ENCODE data around the gene LAMA1. TPM values are rescaled to one million over a fixed set of nuclear protein-coding genes. Genes with fewer than 3 reads are reported as not detected.

The LAMA1 gene
- total RNA-seq, 1 donor from 2014 or later, result 0.65 TPM

DNA sequence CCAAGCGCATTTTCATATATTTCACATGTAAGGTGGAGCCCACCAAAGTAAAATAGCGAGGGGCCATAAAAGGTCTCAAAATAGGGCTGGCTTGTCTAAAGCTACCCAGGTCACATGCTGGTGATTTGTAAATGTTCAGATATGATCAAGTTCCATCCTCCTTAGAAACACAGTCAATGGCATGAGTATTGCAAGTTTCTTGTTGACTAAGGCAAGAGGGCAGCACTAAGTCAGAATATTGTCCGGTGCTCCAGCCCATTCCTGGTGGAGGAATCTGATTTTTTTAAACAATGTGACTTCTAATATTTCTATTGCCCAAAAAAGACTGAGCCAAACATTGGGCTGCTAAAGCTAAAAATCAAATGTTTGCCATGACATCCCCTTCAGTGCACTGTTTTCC, 85.1 kb downstream of the LAMA1 start:
- DNase-seq, result no peak
- ATAC-seq, result no peak
- Histone ChIP-seq H3K36me3 (no peaks in the 10 kb centered on the region), H3K4me3 (no peak overlapping the region), H3K9me3 (no peaks in the 10 kb centered on the region), H3K4me1 (no peaks in the 10 kb centered on the region), H3K27me3 (ENCODE audit: low read depth) (no peaks in the 10 kb centered on the region), H3K27ac (no peak overlapping the region)
- TF ChIP-seq, protein P1, sequence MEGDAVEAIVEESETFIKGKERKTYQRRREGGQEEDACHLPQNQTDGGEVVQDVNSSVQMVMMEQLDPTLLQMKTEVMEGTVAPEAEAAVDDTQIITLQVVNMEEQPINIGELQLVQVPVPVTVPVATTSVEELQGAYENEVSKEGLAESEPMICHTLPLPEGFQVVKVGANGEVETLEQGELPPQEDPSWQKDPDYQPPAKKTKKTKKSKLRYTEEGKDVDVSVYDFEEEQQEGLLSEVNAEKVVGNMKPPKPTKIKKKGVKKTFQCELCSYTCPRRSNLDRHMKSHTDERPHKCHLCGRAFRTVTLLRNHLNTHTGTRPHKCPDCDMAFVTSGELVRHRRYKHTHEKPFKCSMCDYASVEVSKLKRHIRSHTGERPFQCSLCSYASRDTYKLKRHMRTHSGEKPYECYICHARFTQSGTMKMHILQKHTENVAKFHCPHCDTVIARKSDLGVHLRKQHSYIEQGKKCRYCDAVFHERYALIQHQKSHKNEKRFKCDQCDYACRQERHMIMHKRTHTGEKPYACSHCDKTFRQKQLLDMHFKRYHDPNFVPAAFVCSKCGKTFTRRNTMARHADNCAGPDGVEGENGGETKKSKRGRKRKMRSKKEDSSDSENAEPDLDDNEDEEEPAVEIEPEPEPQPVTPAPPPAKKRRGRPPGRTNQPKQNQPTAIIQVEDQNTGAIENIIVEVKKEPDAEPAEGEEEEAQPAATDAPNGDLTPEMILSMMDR (IDR thresholded peaks at IDR 0.05), result no peak
- intact Hi-C loops (cut with DNase I), result no loop called here

DNA sequence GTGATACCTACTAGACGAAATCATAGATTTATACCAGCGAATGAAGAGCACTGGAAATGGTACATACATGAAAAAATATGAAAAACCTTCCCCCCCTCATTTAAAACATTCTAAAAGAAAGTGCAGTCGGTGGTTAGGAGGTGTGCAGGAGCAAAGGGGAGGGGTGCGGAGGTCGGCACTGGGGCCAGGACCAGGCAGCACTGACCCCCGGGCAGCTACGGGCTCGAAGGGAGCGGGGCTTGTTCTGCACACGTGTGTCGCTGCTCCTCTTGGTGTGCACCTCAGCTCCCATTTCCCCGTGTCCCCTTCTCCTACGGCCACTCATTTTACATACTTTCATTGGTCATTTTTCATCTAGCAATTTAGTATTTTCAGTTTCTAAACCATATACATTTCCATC, 89.0 kb downstream of the LAMA1 start:
- Histone ChIP-seq H3K4me1 (no peaks in the 10 kb centered on the region), H3K36me3 (no peaks in the 10 kb centered on the region), H3K27me3 (ENCODE audit: low read depth) (no peaks in the 10 kb centered on the region), H3K4me3 (no peak overlapping the region), H3K9me3 (no peaks in the 10 kb centered on the region), H3K27ac (no peak overlapping the region)
- DNase-seq (no peak), ATAC-seq (no peak)
- TF ChIP-seq, protein P1 (IDR thresholded peaks at IDR 0.05), result no peak
- intact Hi-C loops (cut with DNase I), result no loop called here

DNA sequence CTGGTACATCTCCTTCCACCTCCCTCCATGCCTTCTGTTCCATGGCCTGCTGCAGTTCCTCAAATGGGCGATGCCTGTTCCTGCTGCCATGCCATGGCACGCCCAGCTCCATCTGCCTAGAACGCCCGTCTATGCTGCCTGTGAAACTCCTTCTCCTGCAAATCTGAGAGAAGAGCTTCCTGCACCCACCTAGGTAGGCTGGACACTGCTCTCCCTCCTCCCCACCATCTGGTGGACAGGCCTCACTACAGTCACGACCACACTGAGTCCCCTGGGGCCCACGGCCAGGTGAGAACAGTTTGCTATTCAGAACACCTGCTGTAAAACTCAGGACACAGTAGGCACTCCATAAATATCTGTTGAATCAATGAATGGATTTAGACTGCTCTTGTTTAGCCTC, 92.4 kb downstream of the LAMA1 start:
- Histone ChIP-seq H3K4me1 (no peaks in the 10 kb centered on the region), H3K27me3 (ENCODE audit: low read depth) (no peaks in the 10 kb centered on the region), H3K4me3 (no peak overlapping the region), H3K9me3 (no peaks in the 10 kb centered on the region), H3K27ac (no peak overlapping the region), H3K36me3 (no peaks in the 10 kb centered on the region)
- TF ChIP-seq, protein P1 (IDR thresholded peaks at IDR 0.05), result no peak
- intact Hi-C loops (cut with DNase I), result no loop called here
- no peak for DNase-seq
- no peak for ATAC-seq

DNA sequence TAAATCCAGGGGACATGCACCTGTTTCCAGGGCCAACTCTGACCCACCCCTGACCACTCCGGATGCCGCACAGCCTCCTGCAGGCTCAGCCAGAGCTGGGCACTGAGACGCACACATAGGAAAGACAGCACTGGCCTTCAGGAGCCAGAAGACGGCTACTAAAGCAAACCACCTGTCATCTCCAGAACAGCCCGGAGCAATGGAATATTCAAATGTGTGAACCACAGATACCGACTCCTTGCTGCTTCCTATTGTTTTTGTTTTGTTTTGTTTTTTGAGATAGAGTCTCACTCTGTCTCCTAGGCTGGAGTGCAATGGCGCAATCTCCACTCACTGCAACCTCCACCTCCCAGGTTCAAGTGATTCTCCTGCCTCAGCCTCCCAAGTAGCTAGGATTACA, 94.0 kb downstream of the LAMA1 start:
- intact Hi-C loops (cut with DNase I), result no loop called here
- Histone ChIP-seq H3K4me3 (no peak overlapping the region), H3K36me3 (no peaks in the 10 kb centered on the region), H3K9me3 (no peaks in the 10 kb centered on the region), H3K27me3 (ENCODE audit: low read depth) (no peaks in the 10 kb centered on the region), H3K4me1 (no peaks in the 10 kb centered on the region), H3K27ac (no peak overlapping the region)
- ATAC-seq (no peak), DNase-seq (no peak)
- TF ChIP-seq, protein P1 (IDR thresholded peaks at IDR 0.05), result no peak

DNA sequence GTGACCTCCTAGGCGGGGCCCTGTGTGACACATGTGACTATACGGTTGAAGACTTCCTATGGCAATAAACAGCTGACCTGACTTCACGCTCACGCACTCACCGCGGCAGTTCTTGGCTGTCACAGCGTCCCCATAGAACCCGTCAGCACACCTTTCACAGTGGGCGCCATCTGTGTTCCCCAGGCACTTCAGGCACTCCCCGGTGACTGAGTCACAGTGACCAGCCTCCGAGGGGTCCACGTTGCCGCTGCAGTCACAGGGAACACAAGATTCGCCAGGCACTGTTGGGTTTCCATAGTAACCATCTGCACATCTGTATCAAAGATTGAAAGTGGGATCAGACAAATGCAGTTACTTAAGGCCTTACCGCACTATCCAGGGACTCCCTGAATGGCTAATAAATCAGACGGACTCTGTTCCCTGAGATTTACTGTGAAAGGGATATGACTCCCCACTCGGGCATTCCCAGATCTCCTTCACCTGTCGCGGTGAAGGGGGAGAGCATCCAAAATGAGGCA, 94.5 kb downstream of the LAMA1 start:
- no peak overlapping the region for H3K27ac ChIP-seq
- TF ChIP-seq, protein P1 (IDR thresholded peaks at IDR 0.05), result no peak
- no peaks in the 10 kb centered on the region for H3K36me3 ChIP-seq
- DNase-seq (no peak), ATAC-seq (no peak)
- H3K4me3 ChIP-seq, result no peak overlapping the region
- no peaks in the 10 kb centered on the region for H3K27me3 ChIP-seq (ENCODE audit: low read depth)
- H3K4me1 ChIP-seq, result no peaks in the 10 kb centered on the region
- intact Hi-C loops (cut with DNase I), result no loop called here
- H3K9me3 ChIP-seq, result no peaks in the 10 kb centered on the region
